Neural cell (in vitro differentiated cells): Measurements from ENCODE around the gene LYRM2. TPM values are rescaled to one million over a fixed set of nuclear protein-coding genes. Genes with fewer than 3 reads are reported as not detected.
A peak's percentile ranks its signal among the peaks of the same experiment; 100 is the strongest.

Experiments used
- H2AFZ ChIP-seq: fragments of 200-600, 300-800 bp; sonication (generic), shearing (Covaris generic); 2 replicates; pipeline ENCODE4 v1.6.0; 2014; ENCODE audit warnings: low read depth, mild to moderate bottlenecking, antibody characterized with exemption, low read length, moderate library complexity
- H3F3A ChIP-seq: fragments of 200-600 bp; shearing (Covaris generic); 2 replicates; pipeline ENCODE4 v1.6.1; 2016; ENCODE audit warnings: mild to moderate bottlenecking, moderate library complexity, mixed read lengths, antibody characterized with exemption, low read length; ENCODE audit not compliant: insufficient read depth, poor library complexity, severe bottlenecking
- H3K27ac ChIP-seq: fragments of 200-600, 300-800 bp; sonication (generic), shearing (Covaris generic); 2 replicates; pipeline ENCODE4 v1.5.1; 2014; ENCODE audit warnings: mild to moderate bottlenecking, low read length, moderate library complexity
- H3K27me3 ChIP-seq: fragments of 300-800, 200-600 bp; sonication (generic), shearing (Covaris generic); 2 replicates; pipeline ENCODE4 v1.6.0; 2014; ENCODE audit warnings: mild to moderate bottlenecking, low read depth, low read length, moderate library complexity; ENCODE audit not compliant: insufficient read depth
- H3K36me3 ChIP-seq: fragments of 300-800, 200-600 bp; sonication (generic), shearing (Covaris generic); 2 replicates; pipeline ENCODE4 v1.5.1; 2014; ENCODE audit warnings: mild to moderate bottlenecking, antibody characterized with exemption, low read length, moderate library complexity; ENCODE audit not compliant: insufficient read depth
- H3K4me2 ChIP-seq: fragments of 300-800, 200-600 bp; sonication (generic), shearing (Covaris generic); 2 replicates; pipeline ENCODE4 v1.6.0; 2014; ENCODE audit warnings: mild to moderate bottlenecking, low read length
- H3K4me3 ChIP-seq: fragments of 300-800, 200-600 bp; sonication (generic), shearing (Covaris generic); 2 replicates; pipeline ENCODE4 v1.5.1; 2014; ENCODE audit warnings: mild to moderate bottlenecking, low read length, moderate library complexity
- H3K79me2 ChIP-seq: fragments of 200-600 bp; shearing (Covaris generic); replicated peaks from 2 replicates; pipeline ENCODE4 v1.6.0; 2014; ENCODE audit warnings: mild to moderate bottlenecking, low read length, moderate library complexity; ENCODE audit not compliant: insufficient read depth
- H3K9ac ChIP-seq: fragments of 300-800, 200-600 bp; sonication (generic), shearing (Covaris generic); 2 replicates; pipeline ENCODE4 v1.6.1; 2016; ENCODE audit warnings: mild to moderate bottlenecking, low read length, mixed read lengths
- H3K9me2 ChIP-seq: fragments of 200-600 bp; shearing (Covaris generic); 2 replicates; pipeline ENCODE4 v1.6.1; 2016; ENCODE audit warnings: mild to moderate bottlenecking, low read length, mixed read lengths; ENCODE audit not compliant: insufficient read depth
- H3K9me3 ChIP-seq: fragments of 200-600, 300-800 bp; sonication (generic), shearing (Covaris generic); 2 replicates; pipeline ENCODE4 v1.6.1; 2016; ENCODE audit warnings: mild to moderate bottlenecking, mixed run types, low read length, moderate library complexity, mixed read lengths
- H4K20me1 ChIP-seq: fragments of 200-600 bp; shearing (Covaris generic); 2 replicates; pipeline ENCODE4 v1.6.1; 2016; ENCODE audit warnings: mild to moderate bottlenecking, mixed run types; ENCODE audit not compliant: insufficient read depth
- CTCF ChIP-seq: fragments of 450-650 bp; IDR thresholded peaks from 2 replicates; pipeline ENCODE4 v1.5.1; 2014; ENCODE audit warnings: antibody characterized with exemption, mild to moderate bottlenecking, moderate library complexity; ENCODE audit not compliant: poor library complexity, severe bottlenecking
- EP300 ChIP-seq: fragments of 450-650 bp; conservative IDR thresholded peaks from 2 replicates; pipeline ENCODE4 v1.6.1; 2014; ENCODE audit warnings: antibody characterized with exemption, mild to moderate bottlenecking, moderate library complexity; ENCODE audit not compliant: poor library complexity, severe bottlenecking
- EZH2 ChIP-seq: fragments of 200-600, 300-800 bp; shearing (Covaris generic), sonication (generic); IDR thresholded peaks from 2 replicates; pipeline ENCODE4 v1.6.1; 2014; ENCODE audit warnings: antibody characterized with exemption, low read length, borderline replicate concordance, mild to moderate bottlenecking; ENCODE audit not compliant: insufficient read depth, poor library complexity, severe bottlenecking
- MXI1 ChIP-seq: fragments of 450-650 bp; conservative IDR thresholded peaks from 2 replicates; pipeline ENCODE4 v1.6.1; 2014; ENCODE audit warnings: antibody characterized with exemption, mild to moderate bottlenecking; ENCODE audit not compliant: poor library complexity, severe bottlenecking
- POLR2AphosphoS5 ChIP-seq: IDR thresholded peaks from 2 replicates; pipeline ENCODE4 v1.6.1; 2012
- RAD21 ChIP-seq: fragments of 450-650 bp; conservative IDR thresholded peaks from 2 replicates; pipeline ENCODE4 v1.6.1; 2014; ENCODE audit warnings: antibody characterized with exemption, mild to moderate bottlenecking, moderate library complexity
- REST ChIP-seq: IDR thresholded peaks from 2 replicates; pipeline ENCODE4 v1.6.1; 2012; ENCODE audit warnings: borderline replicate concordance
- SMC3 ChIP-seq: fragments of 450-650 bp; conservative IDR thresholded peaks from 2 replicates; pipeline ENCODE4 v1.6.1; 2014; ENCODE audit warnings: antibody characterized with exemption, mild to moderate bottlenecking, moderate library complexity; ENCODE audit not compliant: poor library complexity
- TAF1 ChIP-seq: IDR thresholded peaks from 2 replicates; pipeline ENCODE4 v1.6.1; 2012; ENCODE audit warnings: low read depth
- polyA plus RNA-seq: library from polyadenylated mRNA; depleted of rRNA; stranded (reverse); fragments of >200 nt; gene quantifications from 2 replicates; pipeline ENCODE4 v1.2.3, GENCODE V29; 2014

LYRM2 gene
- polyA plus RNA-seq, 1 donor from 2014 or later: 25.5 TPM

DNA sequence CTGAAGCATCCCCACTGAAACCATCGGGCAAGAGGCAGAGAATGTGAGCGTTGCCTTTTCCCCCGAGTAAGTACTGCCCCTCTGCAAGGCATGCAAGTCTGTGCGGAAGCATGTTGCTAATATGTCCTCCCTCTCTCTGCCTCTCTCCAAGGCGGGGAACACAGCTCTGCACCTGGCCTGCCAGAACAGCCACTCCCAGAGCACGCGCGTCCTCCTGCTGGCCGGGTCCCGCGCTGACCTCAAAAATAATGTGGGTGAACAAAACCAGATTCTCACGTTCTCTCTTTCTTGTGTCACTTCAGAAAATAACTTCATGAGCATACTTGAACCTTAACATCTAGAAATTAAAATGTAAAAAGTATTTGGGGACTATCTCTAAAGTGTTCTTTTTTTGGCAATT, 26.4 kb downstream of the LYRM2 start:
- no peak overlapping the region for H3K4me3 ChIP-seq
- no peaks in the 10 kb centered on the region for H3K9me3 ChIP-seq
- no peak overlapping the region for H3K27ac ChIP-seq
- no peak for TF ChIP-seq TAF1
- no peaks in the 10 kb centered on the region for H3K36me3 ChIP-seq
- H4K20me1 ChIP-seq: no peaks in the 10 kb centered on the region
- H2AFZ ChIP-seq: no peak overlapping the region
- no peak overlapping the region for H3K4me2 ChIP-seq
- no peaks in the 10 kb centered on the region for H3K9me2 ChIP-seq
- no peaks in the 10 kb centered on the region for H3F3A ChIP-seq
- H3K9ac ChIP-seq: no peak overlapping the region
- H3K79me2 ChIP-seq: no peaks in the 10 kb centered on the region
- no peaks in the 10 kb centered on the region for H3K27me3 ChIP-seq

DNA sequence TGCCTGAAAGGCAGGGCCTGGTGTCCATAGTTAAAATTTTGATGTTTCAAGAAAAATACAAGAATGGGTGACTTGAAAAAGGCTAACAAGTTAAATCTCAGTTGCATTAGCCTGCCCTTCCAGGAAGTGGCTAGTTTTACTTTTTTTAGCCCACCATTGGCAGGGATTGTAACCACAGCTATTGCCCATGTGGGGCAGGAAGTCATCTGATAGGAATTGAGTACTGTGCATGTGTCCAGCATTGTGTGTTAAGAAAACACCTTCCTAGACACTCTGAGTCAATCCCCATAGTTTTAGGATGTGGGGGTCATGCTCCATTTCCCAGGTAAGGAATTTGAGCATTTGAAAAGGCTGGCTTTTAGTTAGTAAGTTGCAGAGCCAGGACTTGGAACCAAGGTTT, 26.9 kb downstream of the LYRM2 start:
- no peak overlapping the region for H3K4me2 ChIP-seq
- H3K9me2 ChIP-seq: no peaks in the 10 kb centered on the region
- H3K9ac ChIP-seq: no peak overlapping the region
- no peak overlapping the region for H3K4me3 ChIP-seq
- no peaks in the 10 kb centered on the region for H3K27me3 ChIP-seq
- H3K36me3 ChIP-seq: no peaks in the 10 kb centered on the region
- no peak for TF ChIP-seq POLR2AphosphoS5
- TF ChIP-seq RAD21: no peak
- no peak for TF ChIP-seq CTCF
- no peak for TF ChIP-seq MXI1
- TF ChIP-seq EP300: no peak
- TF ChIP-seq REST: no peak
- TF ChIP-seq SMC3: no peak
- no peak for TF ChIP-seq TAF1
- no peak for TF ChIP-seq EZH2
- no peaks in the 10 kb centered on the region for H3K79me2 ChIP-seq
- H3F3A ChIP-seq: no peaks in the 10 kb centered on the region
- H4K20me1 ChIP-seq: no peaks in the 10 kb centered on the region
- no peaks in the 10 kb centered on the region for H3K9me3 ChIP-seq
- H2AFZ ChIP-seq: no peak overlapping the region
- no peak overlapping the region for H3K27ac ChIP-seq

- Histone ChIP-seq H3K9me3 (no peaks in the 10 kb centered on the region), H4K20me1 (no peaks in the 10 kb centered on the region), H3K9ac (no peak overlapping the region), H3K36me3 (no peaks in the 10 kb centered on the region), H2AFZ (no peak overlapping the region), H3K9me2 (no peaks in the 10 kb centered on the region), H3K27me3 (no peaks in the 10 kb centered on the region), H3K79me2 (no peaks in the 10 kb centered on the region), H3K4me2 (no peak overlapping the region), H3K4me3 (no peak overlapping the region), H3F3A (no peaks in the 10 kb centered on the region), H3K27ac (no peak overlapping the region)
- TF ChIP-seq CTCF (peak; percentile 43), TAF1 (no peak), POLR2AphosphoS5 (no peak), SMC3 (peak; percentile 57), EP300 (no peak), MXI1 (no peak), EZH2 (no peak), REST (no peak), RAD21 (peak; percentile 16)
These were observed 28.4 kb downstream of the LYRM2 start for GRCh38 chr6:89610149-89610642.
